ENCODE measurements around the gene MRPL32.

The MRPL32 gene

DNA sequence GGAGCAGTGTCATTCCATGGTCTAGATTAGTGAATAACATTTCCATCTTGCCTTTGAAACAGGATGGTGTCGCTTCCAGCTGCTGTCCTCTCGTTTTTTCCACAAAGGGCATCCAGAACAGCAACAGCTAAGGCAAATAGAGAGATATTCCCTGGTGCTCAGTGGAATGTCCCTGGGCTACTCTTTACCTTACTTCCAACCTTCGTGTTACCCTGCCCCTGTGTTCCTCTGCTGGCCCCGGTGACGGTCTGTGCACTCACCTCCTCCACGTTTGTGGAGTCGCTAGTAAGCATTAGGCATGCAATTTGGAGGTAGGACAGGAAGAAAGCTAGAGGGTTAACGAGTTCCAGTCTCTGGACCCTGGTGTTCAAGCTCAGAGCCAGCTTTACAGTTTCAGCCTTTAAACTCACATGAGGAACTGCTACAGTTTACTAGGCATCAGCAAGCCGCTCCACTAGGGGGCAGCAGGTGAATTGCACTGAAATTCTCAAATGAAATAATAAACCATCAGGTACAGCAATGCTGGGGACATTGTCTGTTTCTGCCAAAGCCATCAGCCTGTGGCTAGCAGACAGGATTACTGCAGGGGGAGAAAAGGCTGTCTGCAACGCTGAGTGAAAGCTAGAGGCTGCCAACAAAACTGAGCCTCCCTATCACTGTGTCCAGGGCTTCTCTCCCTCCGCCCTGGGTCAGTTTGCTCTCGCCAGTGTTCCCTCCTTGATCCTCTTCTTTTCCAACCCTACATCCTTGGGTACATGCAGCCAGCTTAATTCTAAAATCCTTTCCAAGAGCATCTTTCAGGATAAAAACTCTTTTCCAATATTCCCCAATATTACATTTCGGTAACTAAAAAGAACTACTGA, 9.0 kb downstream of the MRPL32 start:
- Histone ChIP-seq H4K20me1 (ENCODE audit: control insufficient read depth, insufficient read depth, low read depth, low read length) (peaks cover 3% of the 10 kb centered on the region; the same call in 1 of the 2 replicates), H3K4me3 (ENCODE audit: low read length) (no peak overlapping the region), H3F3A (ENCODE audit: control insufficient read depth, insufficient read depth) (0 out of 2 replicates have a peak, but pooled peaks cover 6% of the 10 kb centered on the region), H3K9me3 (ENCODE audit: control insufficient read depth, insufficient read depth, low read length) (no peaks in the 10 kb centered on the region), H3K79me2 (ENCODE audit: control insufficient read depth, low read length) (peaks cover under 1% of the 10 kb centered on the region; the same call in 1 of the 2 replicates), H3K4me2 (ENCODE audit: low read length) (no peak overlapping the region), H3K36me3 (ENCODE audit: control insufficient read depth, low read length) (peaks cover 42% of the 10 kb centered on the region), H3K4me1 (ENCODE audit: control insufficient read depth, low read length) (no peaks in the 10 kb centered on the region), H3K27me3 (ENCODE audit: control insufficient read depth, low read length) (no peaks in the 10 kb centered on the region; the same call in 1 of the 2 replicates), H3K9me2 (replicated peaks; ENCODE audit: control insufficient read depth, low read length) (no peaks in the 10 kb centered on the region), H3K27ac (ENCODE audit: low read depth, low read length) (no peak overlapping the region)
- TF ChIP-seq, protein P1, sequence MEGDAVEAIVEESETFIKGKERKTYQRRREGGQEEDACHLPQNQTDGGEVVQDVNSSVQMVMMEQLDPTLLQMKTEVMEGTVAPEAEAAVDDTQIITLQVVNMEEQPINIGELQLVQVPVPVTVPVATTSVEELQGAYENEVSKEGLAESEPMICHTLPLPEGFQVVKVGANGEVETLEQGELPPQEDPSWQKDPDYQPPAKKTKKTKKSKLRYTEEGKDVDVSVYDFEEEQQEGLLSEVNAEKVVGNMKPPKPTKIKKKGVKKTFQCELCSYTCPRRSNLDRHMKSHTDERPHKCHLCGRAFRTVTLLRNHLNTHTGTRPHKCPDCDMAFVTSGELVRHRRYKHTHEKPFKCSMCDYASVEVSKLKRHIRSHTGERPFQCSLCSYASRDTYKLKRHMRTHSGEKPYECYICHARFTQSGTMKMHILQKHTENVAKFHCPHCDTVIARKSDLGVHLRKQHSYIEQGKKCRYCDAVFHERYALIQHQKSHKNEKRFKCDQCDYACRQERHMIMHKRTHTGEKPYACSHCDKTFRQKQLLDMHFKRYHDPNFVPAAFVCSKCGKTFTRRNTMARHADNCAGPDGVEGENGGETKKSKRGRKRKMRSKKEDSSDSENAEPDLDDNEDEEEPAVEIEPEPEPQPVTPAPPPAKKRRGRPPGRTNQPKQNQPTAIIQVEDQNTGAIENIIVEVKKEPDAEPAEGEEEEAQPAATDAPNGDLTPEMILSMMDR (IDR thresholded peaks at IDR 0.05; ENCODE audit: low read depth, low read length, poor library complexity, severe bottlenecking), result peak; percentile 99
- TF ChIP-seq EZH2phosphoT487 (IDR thresholded peaks at IDR 0.05; ENCODE audit: borderline replicate concordance, low read length), result no peak

GRCh38 chr7:42945821-42946626, 13.8 kb downstream of the MRPL32 start:
- no peak overlapping the region for H3K27ac ChIP-seq (ENCODE audit: low read depth, low read length)
- TF ChIP-seq EZH2phosphoT487 (IDR thresholded peaks at IDR 0.05; ENCODE audit: borderline replicate concordance, low read length), result no peak
- TF ChIP-seq, protein P1 (IDR thresholded peaks at IDR 0.05; ENCODE audit: low read depth, low read length, poor library complexity, severe bottlenecking), result no peak
- H3K9me3 ChIP-seq (ENCODE audit: control insufficient read depth, insufficient read depth, low read length), result no peaks in the 10 kb centered on the region
- H3K36me3 ChIP-seq (ENCODE audit: control insufficient read depth, low read length), result peaks cover 2% of the 10 kb centered on the region
- no peaks in the 10 kb centered on the region for H3K79me2 ChIP-seq (ENCODE audit: control insufficient read depth, low read length)
- no peak overlapping the region for H3K4me3 ChIP-seq (ENCODE audit: low read length)
- peaks cover 3% of the 10 kb centered on the region; the same call in 1 of the 2 replicates for H3K27me3 ChIP-seq (ENCODE audit: control insufficient read depth, low read length)
- H3K4me2 ChIP-seq (ENCODE audit: low read length), result no peak overlapping the region
- no peaks in the 10 kb centered on the region for H3K9me2 ChIP-seq (replicated peaks; ENCODE audit: control insufficient read depth, low read length)
- no peaks in the 10 kb centered on the region for H3K4me1 ChIP-seq (ENCODE audit: control insufficient read depth, low read length)
- H4K20me1 ChIP-seq (ENCODE audit: control insufficient read depth, insufficient read depth, low read depth, low read length), result peaks cover 3% of the 10 kb centered on the region; the same call in 1 of the 2 replicates
- no peaks in the 10 kb centered on the region for H3F3A ChIP-seq (ENCODE audit: control insufficient read depth, insufficient read depth)

GRCh38 chr7:42946627-42946950, 14.4 kb downstream of the MRPL32 start:
- no peak overlapping the region for H3K4me2 ChIP-seq (ENCODE audit: low read length)
- H3K36me3 ChIP-seq (ENCODE audit: control insufficient read depth, low read length), result no peaks in the 10 kb centered on the region
- H3K27me3 ChIP-seq (ENCODE audit: control insufficient read depth, low read length), result peaks cover 3% of the 10 kb centered on the region; the same call in 1 of the 2 replicates
- H3K9me2 ChIP-seq (replicated peaks; ENCODE audit: control insufficient read depth, low read length), result no peaks in the 10 kb centered on the region
- H3F3A ChIP-seq (ENCODE audit: control insufficient read depth, insufficient read depth), result no peaks in the 10 kb centered on the region
- H3K4me1 ChIP-seq (ENCODE audit: control insufficient read depth, low read length), result no peaks in the 10 kb centered on the region
- TF ChIP-seq EZH2phosphoT487 (IDR thresholded peaks at IDR 0.05; ENCODE audit: borderline replicate concordance, low read length), result no peak
- TF ChIP-seq, protein P1 (IDR thresholded peaks at IDR 0.05; ENCODE audit: low read depth, low read length, poor library complexity, severe bottlenecking), result no peak
- no peaks in the 10 kb centered on the region for H3K79me2 ChIP-seq (ENCODE audit: control insufficient read depth, low read length)
- H3K9me3 ChIP-seq (ENCODE audit: control insufficient read depth, insufficient read depth, low read length), result no peaks in the 10 kb centered on the region
- no peak overlapping the region for H3K27ac ChIP-seq (ENCODE audit: low read depth, low read length)
- peaks cover 2% of the 10 kb centered on the region; the same call in 1 of the 2 replicates for H4K20me1 ChIP-seq (ENCODE audit: control insufficient read depth, insufficient read depth, low read depth, low read length)
- H3K4me3 ChIP-seq (ENCODE audit: low read length), result no peak overlapping the region
